Lower leg skin (tissue), 3 donors: Measurements from ENCODE around the gene CD36.

ENCODE experiments used
- CTCF ChIP-seq, 3 donors: fragments of 450-650 bp; IDR thresholded peaks; one replicate each; pipeline ENCODE4 v1.5.1; 2016; ENCODE audit warnings: antibody characterized with exemption in 3 of 3, mild to moderate bottlenecking in 3 of 3, moderate library complexity in 2 of 3
- POLR2A ChIP-seq, 2 donors: fragments of 450-650 bp; IDR thresholded peaks; one replicate each; pipeline ENCODE4 v1.6.1; 2016 to 2017; ENCODE audit warnings: antibody characterized with exemption in 2 of 2, mild to moderate bottlenecking in 1 of 2, moderate library complexity in 1 of 2

GRCh38 chr7:80632139-80632538 lies 6.3 kb upstream of the CD36 start:
- TF ChIP-seq POLR2A (IDR thresholded peaks at IDR 0.05) (no peak), CTCF (IDR thresholded peaks at IDR 0.05) (no peak)
